Activated CD4-positive, CD25-positive, alpha-beta regulatory T cell treated with anti-CD3 and anti-CD28 coated beads, Interleukin-2, amount 50 U/mL, for 16 hours (primary cell): ENCODE results near the gene PPP3CA.

ENCODE experiments used
- DNase-seq: peaks from one replicate; pipeline ENCODE4 v3.0.0-alpha.2; 2020; ENCODE audit warnings: low read depth, low spot score

The PPP3CA gene

GRCh38 chr4:101050837-101051205 is 296.5 kb downstream of the PPP3CA start:
- no peak for DNase-seq

- DNase-seq: no peak
These were observed 297.1 kb downstream of the PPP3CA start for GRCh38 chr4:101050088-101050836.

- no peak for DNase-seq
These were observed 297.8 kb downstream of the PPP3CA start for GRCh38 chr4:101049549-101050001.

GRCh38 chr4:101044766-101045165 is 302.6 kb downstream of the PPP3CA start:
- DNase-seq: no peak

- no peak for DNase-seq
These were observed 304.5 kb downstream of the PPP3CA start for GRCh38 chr4:101042847-101043246.

- DNase-seq: no peak
These were observed 306.6 kb downstream of the PPP3CA start for GRCh38 chr4:101040776-101041175.

GRCh38 chr4:101039367-101039766 is 308.0 kb downstream of the PPP3CA start:
- no peak for DNase-seq

GRCh38 chr4:101037938-101038413 is 309.4 kb downstream of the PPP3CA start:
- no peak for DNase-seq

- no peak for DNase-seq
These were observed 310.1 kb downstream of the PPP3CA start for GRCh38 chr4:101037249-101037648.

GRCh38 chr4:101035487-101035886 is 311.8 kb downstream of the PPP3CA start:
- DNase-seq: no peak

GRCh38 chr4:101033986-101034385 is 313.3 kb downstream of the PPP3CA start:
- no peak for DNase-seq

- DNase-seq: no peak
These were observed 314.8 kb downstream of the PPP3CA start for GRCh38 chr4:101032541-101032940.

GRCh38 chr4:101031971-101032370 is 315.4 kb downstream of the PPP3CA start:
- DNase-seq: no peak

GRCh38 chr4:101028886-101029285 is 318.4 kb downstream of the PPP3CA start:
- DNase-seq: no peak

GRCh38 chr4:101027721-101028120 is 319.6 kb downstream of the PPP3CA start:
- no peak for DNase-seq

GRCh38 chr4:101025755-101026154 is 321.6 kb downstream of the PPP3CA start:
- DNase-seq: no peak

- no peak for DNase-seq
These were observed 324.9 kb downstream of the PPP3CA start for GRCh38 chr4:101022151-101023024.

- no peak for DNase-seq
These were observed 326.4 kb downstream of the PPP3CA start for GRCh38 chr4:101020956-101021355.

GRCh38 chr4:101019941-101020401 is 327.4 kb downstream of the PPP3CA start:
- no peak for DNase-seq

GRCh38 chr4:101019313-101019712 is 328.0 kb downstream of the PPP3CA start:
- DNase-seq: no peak

- DNase-seq: no peak
These were observed 328.5 kb downstream of the PPP3CA start for GRCh38 chr4:101018836-101019235.

- no peak for DNase-seq
These were observed 332.9 kb downstream of the PPP3CA start for GRCh38 chr4:101014417-101014816.

- DNase-seq: no peak
These were observed 336.3 kb downstream of the PPP3CA start for GRCh38 chr4:101010987-101011386.
